Measurements from ENCODE around the gene PDCD1. TPM values are rescaled to one million over a fixed set of nuclear protein-coding genes. Genes with fewer than 3 reads are reported as not detected.

Gene PDCD1
- total and polyA plus RNA-seq, 2 donors (not counting 1 experiment from before 2014, with no cell fraction given), result not detected

DNA sequence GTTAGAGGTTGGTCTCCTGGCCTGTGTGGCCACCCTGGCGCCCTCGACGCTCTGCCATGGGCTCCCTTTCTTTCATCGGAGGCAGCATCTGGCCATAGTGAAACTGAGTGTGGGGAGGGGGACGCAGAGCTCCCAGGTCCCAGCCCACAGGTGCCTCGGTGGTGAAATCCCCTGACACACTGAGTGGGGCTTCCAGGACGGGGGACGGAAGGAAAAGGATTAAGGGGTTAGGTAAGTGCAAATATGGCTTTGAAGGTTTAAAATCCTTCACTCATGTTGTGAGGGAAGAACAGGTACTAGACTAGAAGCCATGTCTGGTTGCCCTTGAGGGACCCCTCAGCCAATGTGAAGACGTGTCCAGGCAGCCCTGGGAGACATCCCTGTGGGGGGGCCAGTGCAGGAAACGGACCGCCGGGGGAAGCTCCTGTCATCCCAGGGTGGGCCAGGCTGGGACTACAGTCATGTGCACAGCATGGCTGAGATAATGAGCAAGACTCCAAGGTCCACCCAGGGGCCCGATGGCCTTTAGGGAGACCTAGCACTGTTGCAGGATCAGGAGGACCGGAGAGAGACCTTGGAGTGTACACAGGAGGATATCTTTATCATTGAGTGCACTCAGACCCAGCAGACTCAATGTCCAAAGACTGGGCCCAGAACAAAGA lies 47.2 kb upstream of the PDCD1 start:
- H4K20me1 ChIP-seq (ENCODE audit: control insufficient read depth, extremely low read depth, insufficient read depth, low read length), result no peaks in the 10 kb centered on the region
- no peaks in the 10 kb centered on the region for H3K79me2 ChIP-seq (ENCODE audit: control insufficient read depth, insufficient read depth, low read length)
- H3K4me2 ChIP-seq (ENCODE audit: extremely low read depth, insufficient read depth, low read length), result no peak overlapping the region
- no peak for DNase-seq (ENCODE audit: low read depth in 2 of 2)
- H3K27me3 ChIP-seq (ENCODE audit: control insufficient read depth, insufficient read depth, low read length), result peaks cover 3% of the 10 kb centered on the region
- H3K9ac ChIP-seq (ENCODE audit: insufficient read depth, low read length), result no peak overlapping the region
- TF ChIP-seq, protein P1, sequence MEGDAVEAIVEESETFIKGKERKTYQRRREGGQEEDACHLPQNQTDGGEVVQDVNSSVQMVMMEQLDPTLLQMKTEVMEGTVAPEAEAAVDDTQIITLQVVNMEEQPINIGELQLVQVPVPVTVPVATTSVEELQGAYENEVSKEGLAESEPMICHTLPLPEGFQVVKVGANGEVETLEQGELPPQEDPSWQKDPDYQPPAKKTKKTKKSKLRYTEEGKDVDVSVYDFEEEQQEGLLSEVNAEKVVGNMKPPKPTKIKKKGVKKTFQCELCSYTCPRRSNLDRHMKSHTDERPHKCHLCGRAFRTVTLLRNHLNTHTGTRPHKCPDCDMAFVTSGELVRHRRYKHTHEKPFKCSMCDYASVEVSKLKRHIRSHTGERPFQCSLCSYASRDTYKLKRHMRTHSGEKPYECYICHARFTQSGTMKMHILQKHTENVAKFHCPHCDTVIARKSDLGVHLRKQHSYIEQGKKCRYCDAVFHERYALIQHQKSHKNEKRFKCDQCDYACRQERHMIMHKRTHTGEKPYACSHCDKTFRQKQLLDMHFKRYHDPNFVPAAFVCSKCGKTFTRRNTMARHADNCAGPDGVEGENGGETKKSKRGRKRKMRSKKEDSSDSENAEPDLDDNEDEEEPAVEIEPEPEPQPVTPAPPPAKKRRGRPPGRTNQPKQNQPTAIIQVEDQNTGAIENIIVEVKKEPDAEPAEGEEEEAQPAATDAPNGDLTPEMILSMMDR (conservative IDR thresholded peaks at IDR 0.05 in 1 of 2, IDR thresholded peaks at IDR 0.05 in 1 of 2; ENCODE audit: low read depth in 1 of 2, low read length in 2 of 2), result no peak
- TF ChIP-seq EZH2 (IDR thresholded peaks at IDR 0.05; ENCODE audit: low read length, missing control alignments), result no peak
- H3K27ac ChIP-seq (ENCODE audit: insufficient read depth, low read length), result no peak overlapping the region
- no peaks in the 10 kb centered on the region for H3K4me1 ChIP-seq (ENCODE audit: control insufficient read depth, extremely low read depth, insufficient read depth, low read length)
- H2AFZ ChIP-seq (ENCODE audit: low read length), result no peak overlapping the region
- no peaks in the 10 kb centered on the region for H3K36me3 ChIP-seq (ENCODE audit: control insufficient read depth, insufficient read depth, low read length)
- no peaks in the 10 kb centered on the region for H3K9me3 ChIP-seq (ENCODE audit: control insufficient read depth, insufficient read depth, low read depth, low read length)
- no peak overlapping the region for H3K4me3 ChIP-seq (replicated peaks in 1 of 4; ENCODE audit: control extremely low read depth in 1 of 4, insufficient read depth in 1 of 4, low read depth in 3 of 4, low read length in 4 of 4)

DNA sequence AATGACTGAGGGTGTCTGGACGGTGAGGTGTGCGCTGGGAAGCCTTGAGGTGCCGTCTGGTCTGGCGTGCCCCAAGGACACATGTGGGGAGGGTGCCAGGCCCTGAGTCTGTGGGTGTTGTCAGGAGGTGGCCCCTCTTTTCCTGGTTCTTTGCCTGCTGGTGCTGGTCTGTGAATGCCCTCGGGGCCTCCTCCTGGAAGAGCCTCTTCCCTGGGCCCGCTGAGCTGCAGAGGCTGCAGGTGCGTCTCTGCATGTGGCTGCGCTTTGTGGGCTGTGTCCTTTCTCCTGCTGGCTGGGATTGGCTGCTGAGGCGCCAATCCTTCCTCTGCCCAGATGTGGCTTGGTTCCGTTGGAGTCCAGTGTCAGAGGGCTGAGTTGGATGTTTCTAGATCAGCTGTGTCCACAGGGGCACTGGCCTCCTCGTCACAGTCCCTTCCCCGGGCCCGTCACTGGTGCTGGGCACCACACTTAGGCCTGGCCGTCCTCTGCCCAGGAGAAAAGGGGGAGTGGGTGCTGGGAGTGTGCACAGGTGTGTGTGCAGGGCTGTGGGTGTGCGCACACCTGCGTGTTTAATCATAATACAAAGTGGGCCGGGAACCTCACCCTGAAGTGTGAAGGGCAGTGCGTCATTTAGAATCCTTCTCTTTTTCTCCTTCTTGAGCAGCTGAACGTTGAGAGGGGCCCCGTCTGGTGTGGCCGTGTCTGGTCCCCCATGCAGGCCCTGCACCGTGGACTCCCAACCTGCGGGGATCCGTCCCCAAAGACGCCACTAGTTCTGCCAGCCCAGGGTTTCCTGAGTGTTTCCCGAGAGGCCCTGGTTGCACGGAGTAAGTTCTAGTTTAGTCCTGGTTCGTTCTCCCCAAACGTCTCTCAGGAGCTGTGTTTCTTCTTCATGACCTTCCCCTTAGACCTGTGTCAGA lies 46.4 kb upstream of the PDCD1 start:
- TF ChIP-seq EZH2 (IDR thresholded peaks at IDR 0.05; ENCODE audit: low read length, missing control alignments), result no peak
- TF ChIP-seq, protein P1 (conservative IDR thresholded peaks at IDR 0.05 in 1 of 2, IDR thresholded peaks at IDR 0.05 in 1 of 2; ENCODE audit: low read depth in 1 of 2, low read length in 2 of 2), result no peak
- H3K9ac ChIP-seq (ENCODE audit: insufficient read depth, low read length), result no peak overlapping the region
- no peak overlapping the region for H2AFZ ChIP-seq (ENCODE audit: low read length)
- H3K4me2 ChIP-seq (ENCODE audit: extremely low read depth, insufficient read depth, low read length), result no peak overlapping the region
- no peak overlapping the region for H3K27ac ChIP-seq (ENCODE audit: insufficient read depth, low read length)
- DNase-seq (ENCODE audit: low read depth in 2 of 2), result no peak
- H4K20me1 ChIP-seq (ENCODE audit: control insufficient read depth, extremely low read depth, insufficient read depth, low read length), result no peaks in the 10 kb centered on the region
- H3K79me2 ChIP-seq (ENCODE audit: control insufficient read depth, insufficient read depth, low read length), result no peaks in the 10 kb centered on the region
- no peak overlapping the region for H3K4me3 ChIP-seq (replicated peaks in 1 of 4; ENCODE audit: control extremely low read depth in 1 of 4, insufficient read depth in 1 of 4, low read depth in 3 of 4, low read length in 4 of 4)
- peaks cover 3% of the 10 kb centered on the region for H3K27me3 ChIP-seq (ENCODE audit: control insufficient read depth, insufficient read depth, low read length)
- no peaks in the 10 kb centered on the region for H3K4me1 ChIP-seq (ENCODE audit: control insufficient read depth, extremely low read depth, insufficient read depth, low read length)
- H3K36me3 ChIP-seq (ENCODE audit: control insufficient read depth, insufficient read depth, low read length), result no peaks in the 10 kb centered on the region
- no peaks in the 10 kb centered on the region for H3K9me3 ChIP-seq (ENCODE audit: control insufficient read depth, insufficient read depth, low read depth, low read length)

DNA sequence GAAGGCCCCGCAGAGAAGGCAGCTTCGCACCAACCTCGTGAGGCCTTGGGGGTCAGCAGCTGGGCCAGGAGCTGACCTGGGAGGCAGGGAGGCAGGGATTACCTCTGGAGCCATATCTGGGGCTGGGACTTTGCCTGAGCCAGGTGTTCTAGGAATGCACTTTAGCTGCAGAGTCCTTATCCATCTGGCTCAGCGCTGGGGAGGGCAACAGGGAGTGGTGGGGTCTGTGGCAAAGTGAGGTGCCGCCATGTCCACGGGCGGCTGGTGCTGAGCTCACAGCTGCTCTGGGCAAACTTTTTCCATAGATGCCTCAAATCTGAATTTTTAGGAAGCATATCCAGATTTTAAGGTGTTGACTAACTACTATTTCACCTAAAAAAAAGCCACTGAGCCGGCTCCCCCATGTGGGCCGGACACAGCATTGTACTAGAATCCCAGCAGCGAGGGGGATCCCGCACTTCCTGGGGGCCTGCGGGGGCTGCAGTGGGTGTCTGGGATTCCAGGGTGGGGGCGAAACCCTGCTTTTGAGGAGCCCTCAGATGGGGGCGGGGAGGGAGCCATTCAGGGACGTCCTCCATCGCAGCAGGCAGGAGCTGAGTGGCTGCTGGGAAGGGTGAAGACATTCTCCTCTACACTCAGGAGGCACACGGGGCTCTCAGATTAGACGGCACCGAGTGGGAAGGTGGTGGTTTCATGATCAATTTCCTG lies 45.5 kb upstream of the PDCD1 start:
- no peak for DNase-seq (ENCODE audit: low read depth in 2 of 2)
- Histone ChIP-seq H3K36me3 (ENCODE audit: control insufficient read depth, insufficient read depth, low read length) (no peaks in the 10 kb centered on the region), H3K4me1 (ENCODE audit: control insufficient read depth, extremely low read depth, insufficient read depth, low read length) (no peaks in the 10 kb centered on the region), H2AFZ (ENCODE audit: low read length) (no peak overlapping the region), H4K20me1 (ENCODE audit: control insufficient read depth, extremely low read depth, insufficient read depth, low read length) (no peaks in the 10 kb centered on the region), H3K4me3 (replicated peaks in 1 of 4; ENCODE audit: control extremely low read depth in 1 of 4, insufficient read depth in 1 of 4, low read depth in 3 of 4, low read length in 4 of 4) (no peak overlapping the region), H3K79me2 (ENCODE audit: control insufficient read depth, insufficient read depth, low read length) (no peaks in the 10 kb centered on the region), H3K4me2 (ENCODE audit: extremely low read depth, insufficient read depth, low read length) (no peak overlapping the region), H3K27ac (ENCODE audit: insufficient read depth, low read length) (no peak overlapping the region), H3K27me3 (ENCODE audit: control insufficient read depth, insufficient read depth, low read length) (peaks cover 3% of the 10 kb centered on the region), H3K9ac (ENCODE audit: insufficient read depth, low read length) (no peak overlapping the region), H3K9me3 (ENCODE audit: control insufficient read depth, insufficient read depth, low read depth, low read length) (no peaks in the 10 kb centered on the region)
- TF ChIP-seq, protein P1 (conservative IDR thresholded peaks at IDR 0.05 in 1 of 2, IDR thresholded peaks at IDR 0.05 in 1 of 2; ENCODE audit: low read depth in 1 of 2, low read length in 2 of 2), result no peak
- TF ChIP-seq EZH2 (IDR thresholded peaks at IDR 0.05; ENCODE audit: low read length, missing control alignments), result no peak
